NCI-H82 treated with DMSO at 0.1 percent for 48 hours (cell line): Measurements from ENCODE around the gene TBX1.

Experiments
- DNase-seq: peaks from one replicate; lab custom pipeline; 2025; ENCODE audit not compliant: unreplicated experiment; lab: John Stamatoyannopoulos, UW

Gene TBX1

GRCh38 chr22:19798003-19798665, 37.6 kb downstream of the TBX1 start:
- DNase-seq, result no peak

- DNase-seq, result no peak
Observed at GRCh38 chr22:19798891-19799293, 38.3 kb downstream of the TBX1 start.

GRCh38 chr22:19799322-19800190, 39.0 kb downstream of the TBX1 start:
- DNase-seq, result no peak

- no peak for DNase-seq
Observed at GRCh38 chr22:19800306-19800705, 39.7 kb downstream of the TBX1 start.

GRCh38 chr22:19800761-19801244, 40.2 kb downstream of the TBX1 start:
- no peak for DNase-seq

GRCh38 chr22:19801340-19802000, 40.9 kb downstream of the TBX1 start:
- no peak for DNase-seq

- no peak for DNase-seq
Observed at GRCh38 chr22:19802001-19802893, 41.7 kb downstream of the TBX1 start.

- no peak for DNase-seq
Observed at GRCh38 chr22:19802894-19803735, 42.5 kb downstream of the TBX1 start.

GRCh38 chr22:19803736-19804267, 43.2 kb downstream of the TBX1 start:
- DNase-seq, result no peak

GRCh38 chr22:19805821-19806212, 45.2 kb downstream of the TBX1 start:
- DNase-seq, result no peak

GRCh38 chr22:19806213-19807160, 45.9 kb downstream of the TBX1 start:
- DNase-seq, result peak; percentile 74

GRCh38 chr22:19807161-19807913, 46.8 kb downstream of the TBX1 start:
- DNase-seq, result no peak

GRCh38 chr22:19807914-19808872, 47.6 kb downstream of the TBX1 start:
- DNase-seq, result no peak

GRCh38 chr22:19808873-19809478, 48.4 kb downstream of the TBX1 start:
- no peak for DNase-seq

- no peak for DNase-seq
Observed at GRCh38 chr22:19809741-19810140, 49.2 kb downstream of the TBX1 start.
